HL-60/S4 (cell line): Measurements from ENCODE around the gene ARHGAP15.

ENCODE experiments used
- in situ Hi-C: fragments of 300-500 bp; cut with MboI; formaldehyde crosslinking; loops from 2 replicates; pipeline ENCODE4 v1.14.3; 2022; ENCODE audit warnings: low sequenced_read_pairs

ARHGAP15 gene

GRCh38 chr2:143383016-143383415 lies 253.8 kb downstream of the ARHGAP15 start:
- in situ Hi-C loops, result no loop called here

- in situ Hi-C loops, result no loop called here
Measured at GRCh38 chr2:143384111-143384510, 254.9 kb downstream of the ARHGAP15 start.

GRCh38 chr2:143390171-143390570 lies 261.0 kb downstream of the ARHGAP15 start:
- in situ Hi-C loops, result no loop called here

- in situ Hi-C loops, result no loop called here
Measured at GRCh38 chr2:143392358-143392757, 263.1 kb downstream of the ARHGAP15 start.

- in situ Hi-C loops, result no loop called here
Measured at GRCh38 chr2:143394062-143394461, 264.8 kb downstream of the ARHGAP15 start.

- in situ Hi-C loops, result no loop called here
Measured at GRCh38 chr2:143397884-143398614, 268.8 kb downstream of the ARHGAP15 start.

- in situ Hi-C loops, result no loop called here
Measured at GRCh38 chr2:143398781-143399180, 269.6 kb downstream of the ARHGAP15 start.

- in situ Hi-C loops, result no loop called here
Measured at GRCh38 chr2:143399631-143400069, 270.4 kb downstream of the ARHGAP15 start.

- in situ Hi-C loops, result no loop called here
Measured at GRCh38 chr2:143401861-143402260, 272.6 kb downstream of the ARHGAP15 start.

- in situ Hi-C loops, result no loop called here
Measured at GRCh38 chr2:143402451-143402850, 273.2 kb downstream of the ARHGAP15 start.

- in situ Hi-C loops, result no loop called here
Measured at GRCh38 chr2:143410082-143410897, 281.1 kb downstream of the ARHGAP15 start.

- in situ Hi-C loops, result no loop called here
Measured at GRCh38 chr2:143415571-143415970, 286.4 kb downstream of the ARHGAP15 start.

- in situ Hi-C loops, result no loop called here
Measured at GRCh38 chr2:143417428-143417827, 288.2 kb downstream of the ARHGAP15 start.

- in situ Hi-C loops, result no loop called here
Measured at GRCh38 chr2:143420313-143420712, 291.1 kb downstream of the ARHGAP15 start.

GRCh38 chr2:143422681-143423080 lies 293.5 kb downstream of the ARHGAP15 start:
- in situ Hi-C loops, result no loop called here

- in situ Hi-C loops, result no loop called here
Measured at GRCh38 chr2:143425896-143426295, 296.7 kb downstream of the ARHGAP15 start.

- in situ Hi-C loops, result no loop called here
Measured at GRCh38 chr2:143426296-143426695, 297.1 kb downstream of the ARHGAP15 start.

GRCh38 chr2:143428700-143429099 lies 299.5 kb downstream of the ARHGAP15 start:
- in situ Hi-C loops, result no loop called here

GRCh38 chr2:143429932-143430679 lies 300.9 kb downstream of the ARHGAP15 start:
- in situ Hi-C loops, result no loop called here

- in situ Hi-C loops, result no loop called here
Measured at GRCh38 chr2:143431316-143431715, 302.1 kb downstream of the ARHGAP15 start.

- in situ Hi-C loops, result no loop called here
Measured at GRCh38 chr2:143433251-143433650, 304.0 kb downstream of the ARHGAP15 start.
